ENCODE measurements around the gene PIK3C3.

PIK3C3 gene

GRCh38 chr18:42025491-42025890, 70.5 kb downstream of the PIK3C3 start:
- no peak for TF ChIP-seq TARDBP (IDR thresholded peaks at IDR 0.05)
- TF ChIP-seq BHLHE40 (IDR thresholded peaks at IDR 0.05; ENCODE audit: borderline replicate concordance): no peak
- no peak for TF ChIP-seq LEF1 (IDR thresholded peaks at IDR 0.05; ENCODE audit: borderline replicate concordance)
- TF ChIP-seq SP1 (IDR thresholded peaks at IDR 0.05): no peak
- TF ChIP-seq ELF4 (IDR thresholded peaks at IDR 0.05): no peak
- no peak for TF ChIP-seq ARNT (IDR thresholded peaks at IDR 0.05)
- TF ChIP-seq HDGF (IDR thresholded peaks at IDR 0.05; ENCODE audit: borderline replicate concordance): no peak
- TF ChIP-seq ZNF384 (IDR thresholded peaks at IDR 0.05): no peak
- TF ChIP-seq CTBP1 (IDR thresholded peaks at IDR 0.05; ENCODE audit: borderline replicate concordance): no peak
- no peak for TF ChIP-seq L3MBTL2 (conservative IDR thresholded peaks at IDR 0.05)
- no peak for TF ChIP-seq SUZ12 (IDR thresholded peaks at IDR 0.05)
- no peak for TF ChIP-seq NFRKB (IDR thresholded peaks at IDR 0.05)
- TF ChIP-seq FOXK2 (IDR thresholded peaks at IDR 0.05): no peak
- TF ChIP-seq FOXM1 (IDR thresholded peaks at IDR 0.05; ENCODE audit: borderline replicate concordance): no peak
- POLR2A ChIA-PET: no interaction called here
- CTCF ChIA-PET: no interaction called here
- no peak for DNase-seq (ENCODE audit: extremely low spot score)

GRCh38 chr18:42025974-42026625, 71.1 kb downstream of the PIK3C3 start:
- POLR2A ChIA-PET: no interaction called here
- TF ChIP-seq SP1 (IDR thresholded peaks at IDR 0.05): no peak
- no peak for TF ChIP-seq HDGF (IDR thresholded peaks at IDR 0.05; ENCODE audit: borderline replicate concordance)
- TF ChIP-seq ZNF384 (IDR thresholded peaks at IDR 0.05): no peak
- no peak for TF ChIP-seq LEF1 (IDR thresholded peaks at IDR 0.05; ENCODE audit: borderline replicate concordance)
- TF ChIP-seq SUZ12 (IDR thresholded peaks at IDR 0.05): no peak
- CTCF ChIA-PET: interaction anchor here (0.7 kb wide), 1 partner anchor 164 kb away, joined by 3 read pairs; no protein-coding TSS in a partner anchor
- no peak for DNase-seq (ENCODE audit: extremely low spot score)

- CTCF ChIA-PET: interaction anchor here (0.7 to 1.7 kb wide), 5 partner anchors 9 to 366 kb away, joined by 3 to 13 read pairs (median 5); no protein-coding TSS in a partner anchor
- POLR2A ChIA-PET: no interaction called here
- TF ChIP-seq L3MBTL2 (conservative IDR thresholded peaks at IDR 0.05) (no peak), HDGF (IDR thresholded peaks at IDR 0.05; ENCODE audit: borderline replicate concordance) (no peak)
- DNase-seq (ENCODE audit: extremely low spot score): peak; percentile 21
Measured at GRCh38 chr18:42028247-42028832, 73.3 kb downstream of the PIK3C3 start.

GRCh38 chr18:42029092-42029491, 74.1 kb downstream of the PIK3C3 start:
- TF ChIP-seq NFRKB (IDR thresholded peaks at IDR 0.05): no peak
- no peak for TF ChIP-seq FOXK2 (IDR thresholded peaks at IDR 0.05)
- TF ChIP-seq HDGF (IDR thresholded peaks at IDR 0.05; ENCODE audit: borderline replicate concordance): no peak
- TF ChIP-seq ARNT (IDR thresholded peaks at IDR 0.05): no peak
- TF ChIP-seq ELF4 (IDR thresholded peaks at IDR 0.05): no peak
- TF ChIP-seq LEF1 (IDR thresholded peaks at IDR 0.05; ENCODE audit: borderline replicate concordance): no peak
- TF ChIP-seq TARDBP (IDR thresholded peaks at IDR 0.05): no peak
- no peak for TF ChIP-seq PKNOX1 (IDR thresholded peaks at IDR 0.05)
- TF ChIP-seq SUZ12 (IDR thresholded peaks at IDR 0.05): no peak
- no peak for TF ChIP-seq ZNF384 (IDR thresholded peaks at IDR 0.05)
- no peak for TF ChIP-seq FOXA1 (IDR thresholded peaks at IDR 0.05)
- TF ChIP-seq L3MBTL2 (conservative IDR thresholded peaks at IDR 0.05): no peak
- TF ChIP-seq CTBP1 (IDR thresholded peaks at IDR 0.05; ENCODE audit: borderline replicate concordance): no peak
- no peak for DNase-seq (ENCODE audit: extremely low spot score)
- POLR2A ChIA-PET: no interaction called here
- CTCF ChIA-PET: no interaction called here

GRCh38 chr18:42030586-42031182, 75.7 kb downstream of the PIK3C3 start:
- ChIA-PET POLR2A (no interaction called here), CTCF (interaction anchor here (0.6 kb wide), 2 partner anchors 43 to 983 kb away, joined by 3 to 4 read pairs; no protein-coding TSS in a partner anchor)
- no peak for TF ChIP-seq HDGF (IDR thresholded peaks at IDR 0.05; ENCODE audit: borderline replicate concordance)
- no peak for TF ChIP-seq ELF4 (IDR thresholded peaks at IDR 0.05)
- no peak for TF ChIP-seq FOXM1 (IDR thresholded peaks at IDR 0.05; ENCODE audit: borderline replicate concordance)
- DNase-seq (ENCODE audit: extremely low spot score): peak; percentile 31

GRCh38 chr18:42032447-42032846, 77.4 kb downstream of the PIK3C3 start:
- POLR2A ChIA-PET: no interaction called here
- TF ChIP-seq CTBP1 (IDR thresholded peaks at IDR 0.05; ENCODE audit: borderline replicate concordance) (no peak), ARNT (IDR thresholded peaks at IDR 0.05) (no peak), TARDBP (IDR thresholded peaks at IDR 0.05) (no peak)
- CTCF ChIA-PET: no interaction called here
- no peak for DNase-seq (ENCODE audit: extremely low spot score)

- ChIA-PET POLR2A (no interaction called here), CTCF (no interaction called here)
- TF ChIP-seq FOXA1 (IDR thresholded peaks at IDR 0.05): no peak
- no peak for TF ChIP-seq ELF4 (IDR thresholded peaks at IDR 0.05)
- no peak for TF ChIP-seq SP1 (IDR thresholded peaks at IDR 0.05)
- TF ChIP-seq FOXM1 (IDR thresholded peaks at IDR 0.05; ENCODE audit: borderline replicate concordance): no peak
- TF ChIP-seq NFRKB (IDR thresholded peaks at IDR 0.05): no peak
- TF ChIP-seq FOXK2 (IDR thresholded peaks at IDR 0.05): no peak
- TF ChIP-seq L3MBTL2 (conservative IDR thresholded peaks at IDR 0.05): no peak
- no peak for TF ChIP-seq LEF1 (IDR thresholded peaks at IDR 0.05; ENCODE audit: borderline replicate concordance)
- no peak for TF ChIP-seq ZNF384 (IDR thresholded peaks at IDR 0.05)
- no peak for TF ChIP-seq SUZ12 (IDR thresholded peaks at IDR 0.05)
- TF ChIP-seq HDGF (IDR thresholded peaks at IDR 0.05; ENCODE audit: borderline replicate concordance): no peak
- DNase-seq (ENCODE audit: extremely low spot score): no peak
Measured at GRCh38 chr18:42033137-42033810, 78.2 kb downstream of the PIK3C3 start.

All from HEK293T (cell line).